Globus pallidus (tissue), 1 donor: Measurements from ENCODE around the gene DCDC2.
"Not testable (repeated sequence)": the region's sequence is repeated elsewhere in the genome, so short reads cannot be mapped to it uniquely, and the experiment has no call there.

Experiments
- DNase-seq: peaks from one replicate; pipeline ENCODE4 v3.0.0-alpha.2; 2015; ENCODE audit warnings: low spot score

The DCDC2 gene

GRCh38 chr6:24357336-24358218 is at the start of gene DCDC2:
Gene DCDC2, minus strand, starts transcription at chr6:24358059. Its CDS starts 309 bp downstream, at chr6:24357750.
- DNase-seq: no peak

GRCh38 chr6:24405262-24405661 is 47.4 kb upstream of the DCDC2 start:
- DNase-seq: no peak

GRCh38 chr6:24403501-24403824 is 45.6 kb upstream of the DCDC2 start:
- no peak for DNase-seq

GRCh38 chr6:24402697-24403500 is 45.0 kb upstream of the DCDC2 start, which contains the start of gene MRS2:
Gene MRS2, plus strand, starts transcription at chr6:24402936. Its CDS starts 111 bp downstream, at chr6:24403047.
- peak; percentile 86 for DNase-seq

- DNase-seq: no peak
Measured at GRCh38 chr6:24401458-24401857, 43.6 kb upstream of the DCDC2 start.

GRCh38 chr6:24400045-24401039 is 42.5 kb upstream of the DCDC2 start:
- not testable (repeated sequence) for DNase-seq

- DNase-seq: no peak
Measured at GRCh38 chr6:24397631-24398030, 39.8 kb upstream of the DCDC2 start.

GRCh38 chr6:24396824-24397223 is 39.0 kb upstream of the DCDC2 start:
- no peak for DNase-seq

- no peak for DNase-seq
Measured at GRCh38 chr6:24394780-24395437, 37.0 kb upstream of the DCDC2 start.

- no peak for DNase-seq
Measured at GRCh38 chr6:24394061-24394779, 36.4 kb upstream of the DCDC2 start.

- DNase-seq: no peak
Measured at GRCh38 chr6:24391756-24392405, 34.0 kb upstream of the DCDC2 start.

GRCh38 chr6:24391208-24391607 is 33.3 kb upstream of the DCDC2 start:
- no peak for DNase-seq

- no peak for DNase-seq
Measured at GRCh38 chr6:24387818-24388217, 30.0 kb upstream of the DCDC2 start.

- DNase-seq: no peak
Measured at GRCh38 chr6:24385536-24386269, 27.8 kb upstream of the DCDC2 start.

GRCh38 chr6:24384369-24385130 is 26.7 kb upstream of the DCDC2 start:
- DNase-seq: not testable (repeated sequence)

- DNase-seq: not testable (repeated sequence)
Measured at GRCh38 chr6:24382891-24383494, 25.1 kb upstream of the DCDC2 start.

- DNase-seq: no peak
Measured at GRCh38 chr6:24382220-24382540, 24.3 kb upstream of the DCDC2 start.
